Breast epithelium (tissue), 4 donors: ENCODE measurements around the gene POGLUT3. TPM values are rescaled to one million over a fixed set of nuclear protein-coding genes. Genes with fewer than 3 reads are reported as not detected.
A peak's percentile ranks its signal among the peaks of the same experiment; 100 is the strongest.

Experiments
- DNase-seq, 2 donors: peaks; one replicate each; pipeline ENCODE4 v3.0.0-alpha.2; 2019; ENCODE audit warnings: low spot score in 2 of 2
- H3K27ac ChIP-seq, 2 donors: fragments of 200-600 bp; sonication (generic) in 1 of 2; one replicate each; pipeline ENCODE4 v1.5.1; 2016 to 2019; ENCODE audit warnings: mild to moderate bottlenecking in 1 of 2
- H3K27me3 ChIP-seq, 2 donors: fragments of 200-600 bp; sonication (generic) in 1 of 2; one replicate each; pipeline versions ENCODE4 v1.5.1 to v1.6.0; 2017 to 2019; ENCODE audit warnings: control low read depth in 1 of 2, mild to moderate bottlenecking in 1 of 2
- H3K36me3 ChIP-seq: fragments of 200-600 bp; one replicate; pipeline ENCODE4 v1.5.1; 2019
- H3K4me1 ChIP-seq, 2 donors: fragments of 200-600 bp; sonication (generic); one replicate each; pipeline ENCODE4 v1.5.1; 2016 to 2019; ENCODE audit warnings: control low read depth in 1 of 2
- H3K4me3 ChIP-seq, 3 donors: fragments of 200-600 bp; sonication (generic); 1 replicate in 2 of 3; 2 replicates in 1 of 3; pipeline ENCODE4 v1.5.1; 2016 to 2019; ENCODE audit warnings: mild to moderate bottlenecking in 3 of 3, moderate library complexity in 2 of 3
- H3K9me3 ChIP-seq, 2 donors: fragments of 200-600 bp; sonication (generic) in 1 of 2; one replicate each; pipeline ENCODE4 v1.5.1; 2016 to 2019; ENCODE audit warnings: control low read depth in 1 of 2
- CTCF ChIP-seq, 3 donors: fragments of 450-650 bp; IDR thresholded peaks; one replicate each; pipeline ENCODE4 v1.5.1; 2016 to 2017; ENCODE audit warnings: antibody characterized with exemption in 3 of 3, mild to moderate bottlenecking in 3 of 3, moderate library complexity in 3 of 3
- POLR2A ChIP-seq: fragments of 450-650 bp; IDR thresholded peaks from one replicate; pipeline ENCODE4 v1.6.1; 2016; ENCODE audit warnings: antibody characterized with exemption, mild to moderate bottlenecking, moderate library complexity
- POLR2AphosphoS5 ChIP-seq, 3 donors: sonication (generic); formaldehyde crosslinking; IDR thresholded peaks; one replicate each; pipeline ENCODE4 v1.6.1; 2017; ENCODE audit warnings: antibody characterized with exemption in 3 of 3
- intact Hi-C: fragments of 100-400 bp; cut with DNase I; formaldehyde crosslinking; loops from one replicate; pipeline ENCODE4 v1.15.1; 2023; ENCODE audit warnings: low total_unique reads
- total RNA-seq, 3 donors: library from RNA; depleted of rRNA; stranded (reverse); fragments of >200 nt; gene quantifications; one replicate each; pipeline ENCODE4 v1.1.0, GENCODE V29; 2016

Gene POGLUT3
- total RNA-seq, 3 donors from 2014 or later: 11.4 to 26.1 (median 20.3) TPM

DNA sequence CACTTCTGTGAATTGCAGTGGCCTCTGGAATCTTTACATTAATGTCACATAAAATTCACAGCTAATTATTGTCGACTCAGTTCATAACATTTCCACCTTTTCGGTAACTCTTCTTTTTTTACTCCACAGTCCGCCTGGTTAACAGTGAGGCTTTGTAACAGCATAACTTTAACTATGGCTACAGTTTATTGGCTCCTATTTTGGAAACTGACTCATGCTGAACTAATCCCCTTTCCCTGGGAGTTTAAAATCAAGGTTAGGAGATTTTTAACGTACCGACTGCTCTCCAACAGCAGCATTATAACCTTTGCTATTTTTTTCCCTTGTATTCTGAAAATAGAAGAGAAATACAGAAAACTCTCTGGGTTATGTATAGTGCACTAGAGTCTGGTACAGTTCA is 3.2 kb upstream of the POGLUT3 start:
- DNase-seq: no peak
- TF ChIP-seq POLR2AphosphoS5 (IDR thresholded peaks at IDR 0.05) (no peak), CTCF (IDR thresholded peaks at IDR 0.05) (no peak), POLR2A (no peak)
- Histone ChIP-seq H3K4me3 (no peak overlapping the region), H3K27ac (no peak overlapping the region), H3K4me1 (no peaks in the 10 kb centered on the region), H3K36me3 (no peaks in the 10 kb centered on the region), H3K9me3 (no peaks in the 10 kb centered on the region), H3K27me3 (no peaks in the 10 kb centered on the region)
- intact Hi-C loops: no loop called here

GRCh38 chr11:108500721-108501120 is 2.5 kb upstream of the POGLUT3 start:
- no peaks in the 10 kb centered on the region for H3K4me1 ChIP-seq
- H3K27ac ChIP-seq: no peak overlapping the region
- no peak for DNase-seq
- H3K36me3 ChIP-seq: no peaks in the 10 kb centered on the region
- H3K4me3 ChIP-seq: no peak overlapping the region
- intact Hi-C loops: no loop called here
- no peak for TF ChIP-seq POLR2AphosphoS5 (IDR thresholded peaks at IDR 0.05)
- TF ChIP-seq CTCF (IDR thresholded peaks at IDR 0.05): no peak
- no peak for TF ChIP-seq POLR2A
- no peaks in the 10 kb centered on the region for H3K9me3 ChIP-seq
- no peaks in the 10 kb centered on the region for H3K27me3 ChIP-seq

DNA sequence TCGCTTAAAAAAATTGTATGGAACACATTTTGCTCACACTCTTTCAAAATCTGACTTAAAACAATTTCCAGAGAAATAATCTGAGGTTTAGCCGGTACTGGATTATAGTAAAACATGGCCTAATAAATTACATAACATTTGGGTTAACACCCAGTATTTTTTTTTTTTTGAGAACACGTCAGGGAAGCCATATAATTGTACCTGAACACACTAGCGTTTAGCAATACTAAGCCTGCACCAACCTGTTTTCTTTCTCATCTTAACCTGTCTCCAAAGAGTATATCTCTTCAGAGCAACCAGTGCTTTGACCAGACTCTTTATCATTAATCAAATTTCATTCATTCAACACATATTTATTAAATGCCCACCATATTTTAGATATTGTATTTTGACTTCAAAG is 2.0 kb upstream of the POGLUT3 start:
- TF ChIP-seq POLR2AphosphoS5 (IDR thresholded peaks at IDR 0.05) (no peak), POLR2A (no peak), CTCF (IDR thresholded peaks at IDR 0.05) (no peak)
- Histone ChIP-seq H3K27ac (no peak overlapping the region), H3K4me1 (no peaks in the 10 kb centered on the region), H3K27me3 (no peaks in the 10 kb centered on the region), H3K9me3 (no peaks in the 10 kb centered on the region), H3K4me3 (no peak overlapping the region), H3K36me3 (no peaks in the 10 kb centered on the region)
- DNase-seq: no peak
- intact Hi-C loops: no loop called here

DNA sequence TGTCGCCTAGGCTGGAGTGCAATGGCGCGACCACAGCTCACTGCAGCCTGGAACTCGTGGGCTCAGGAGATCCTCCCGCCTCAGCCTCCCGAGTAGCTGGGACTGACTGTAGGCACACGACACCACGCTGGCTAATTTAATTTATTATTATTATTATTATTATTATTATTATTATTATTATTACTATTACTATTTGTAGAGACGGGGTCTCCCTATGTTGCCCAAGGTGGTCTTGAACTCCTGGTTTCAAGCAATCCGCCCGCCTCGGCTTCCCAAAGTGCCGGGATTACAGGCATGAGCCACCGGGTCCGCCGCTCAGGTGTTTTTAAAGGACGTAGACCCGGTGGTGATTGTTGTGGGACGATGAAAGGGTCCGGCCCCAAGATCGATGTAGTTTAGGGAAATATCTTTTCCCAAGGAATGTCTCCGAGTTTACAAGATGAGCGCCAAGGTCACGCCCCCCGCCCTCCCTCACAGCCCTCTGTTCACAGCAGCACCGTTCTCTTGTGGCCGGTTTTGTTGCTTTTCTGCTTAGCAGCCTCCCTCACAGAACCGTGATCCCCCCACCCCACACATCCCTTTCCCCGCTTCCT is 728 bp upstream of the POGLUT3 start:
- TF ChIP-seq POLR2A: no peak
- TF ChIP-seq CTCF (IDR thresholded peaks at IDR 0.05): no peak
- no peak for TF ChIP-seq POLR2AphosphoS5 (IDR thresholded peaks at IDR 0.05)
- intact Hi-C loops: no loop called here
- H3K4me1 ChIP-seq: no peaks in the 10 kb centered on the region
- no peak for DNase-seq
- no peaks in the 10 kb centered on the region for H3K27me3 ChIP-seq
- peak overlapping the region; percentile 93 to 96 for H3K27ac ChIP-seq
- peak overlapping the region; percentile 62 to 81 (median 71) for H3K4me3 ChIP-seq
- H3K9me3 ChIP-seq: no peaks in the 10 kb centered on the region
- H3K36me3 ChIP-seq: no peaks in the 10 kb centered on the region

DNA sequence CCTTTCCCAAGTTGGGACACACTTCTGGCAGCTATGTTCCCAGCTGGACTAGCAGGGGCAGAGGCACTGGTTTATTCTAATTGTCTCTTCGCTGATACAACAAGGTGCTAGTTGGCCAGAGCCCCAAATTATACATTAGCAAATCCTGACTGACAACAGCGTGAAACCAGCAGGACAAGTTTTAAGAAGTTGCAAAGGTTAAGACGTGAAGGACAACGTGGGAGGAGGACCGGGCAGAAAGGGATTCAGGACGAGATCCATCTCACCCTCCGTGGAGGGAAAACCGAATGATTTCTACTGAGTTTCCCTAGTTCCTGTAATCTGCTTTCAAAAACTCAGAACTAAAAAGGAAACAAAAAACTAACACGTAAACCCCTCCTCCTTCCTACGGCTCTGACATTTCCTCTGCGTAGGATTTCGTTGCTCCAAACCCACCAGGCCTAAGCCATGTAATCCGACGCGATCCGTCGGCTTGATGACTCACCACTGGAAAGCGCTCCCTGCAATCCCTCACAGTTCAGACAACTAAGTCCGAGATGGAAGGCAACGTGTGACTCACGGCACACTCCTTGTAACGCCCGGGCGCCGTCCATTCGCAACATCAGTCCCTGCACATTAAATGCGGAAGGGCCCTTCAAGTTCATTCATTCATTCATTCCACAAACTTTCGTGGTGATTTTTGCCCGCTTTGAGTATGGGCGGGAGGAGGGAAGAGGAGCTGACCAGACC is 703 bp downstream of the POGLUT3 start:
- Histone ChIP-seq H3K36me3 (no peaks in the 10 kb centered on the region), H3K27me3 (no peaks in the 10 kb centered on the region), H3K9me3 (no peaks in the 10 kb centered on the region)

More for the DNA sequence above, 703 bp downstream of the POGLUT3 start:
- peak overlapping the region; percentile 62 to 81 (median 71) for H3K4me3 ChIP-seq
- TF ChIP-seq POLR2AphosphoS5 (IDR thresholded peaks at IDR 0.05): peak; percentile 89 to 94 (median 92)
- no peak for TF ChIP-seq POLR2A
- no peak for TF ChIP-seq CTCF (IDR thresholded peaks at IDR 0.05)
- intact Hi-C loops: no loop called here
- H3K27ac ChIP-seq: peak overlapping the region; percentile 93 to 96
- DNase-seq: peak; percentile 81 to 82
- no peaks in the 10 kb centered on the region for H3K4me1 ChIP-seq
